ENCODE data around the gene CYP11A1.
A peak's percentile ranks its signal among the peaks of the same experiment; 100 is the strongest.

Gene CYP11A1

DNA sequence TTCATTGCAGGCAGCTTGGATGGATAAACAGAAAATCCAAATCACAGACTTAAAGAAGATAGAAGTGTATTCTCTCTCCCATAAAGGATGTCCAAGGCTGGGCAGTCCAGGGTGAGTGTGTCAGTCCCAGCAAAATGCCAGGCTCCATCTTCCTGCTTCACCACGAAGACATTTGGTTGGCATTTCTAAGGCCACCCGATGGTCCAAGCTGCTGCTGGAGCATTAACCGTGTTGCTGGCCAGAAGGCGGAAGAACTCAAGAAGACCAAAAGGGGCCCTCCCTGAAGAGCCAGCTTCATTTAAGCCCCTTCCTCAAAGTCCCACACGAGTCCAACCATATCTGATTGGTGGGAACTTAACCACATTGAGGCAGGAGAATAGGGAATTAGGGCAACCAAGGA is 3.0 kb upstream of the CYP11A1 start:
- Mint-ChIP-seq H3K9me3 (no peaks in the 10 kb centered on the region), H3K27me3 (ENCODE audit: low read depth, poor library complexity) (peaks cover 14% of the 10 kb centered on the region), H3K4me3 (no peak overlapping the region)

GRCh38 chr15:74369756-74370155 is 2.3 kb upstream of the CYP11A1 start:
- Mint-ChIP-seq H3K4me3 (no peak overlapping the region), H3K9me3 (no peaks in the 10 kb centered on the region), H3K27ac (no peak overlapping the region), H3K4me1 (peaks cover 39% of the 10 kb centered on the region), H3K27me3 (ENCODE audit: low read depth, poor library complexity) (peaks cover 14% of the 10 kb centered on the region), H3K36me3 (ENCODE audit: low read depth) (no peaks in the 10 kb centered on the region)
- no peak for TF ChIP-seq CTCF (IDR thresholded peaks at IDR 0.05)
- no peak for DNase-seq

More for the DNA sequence above, 3.0 kb upstream of the CYP11A1 start:
- no peak for DNase-seq
- Mint-ChIP-seq H3K36me3 (ENCODE audit: low read depth) (no peaks in the 10 kb centered on the region), H3K4me1 (peaks cover 39% of the 10 kb centered on the region), H3K27ac (no peak overlapping the region)
- no peak for TF ChIP-seq CTCF (IDR thresholded peaks at IDR 0.05)

DNA sequence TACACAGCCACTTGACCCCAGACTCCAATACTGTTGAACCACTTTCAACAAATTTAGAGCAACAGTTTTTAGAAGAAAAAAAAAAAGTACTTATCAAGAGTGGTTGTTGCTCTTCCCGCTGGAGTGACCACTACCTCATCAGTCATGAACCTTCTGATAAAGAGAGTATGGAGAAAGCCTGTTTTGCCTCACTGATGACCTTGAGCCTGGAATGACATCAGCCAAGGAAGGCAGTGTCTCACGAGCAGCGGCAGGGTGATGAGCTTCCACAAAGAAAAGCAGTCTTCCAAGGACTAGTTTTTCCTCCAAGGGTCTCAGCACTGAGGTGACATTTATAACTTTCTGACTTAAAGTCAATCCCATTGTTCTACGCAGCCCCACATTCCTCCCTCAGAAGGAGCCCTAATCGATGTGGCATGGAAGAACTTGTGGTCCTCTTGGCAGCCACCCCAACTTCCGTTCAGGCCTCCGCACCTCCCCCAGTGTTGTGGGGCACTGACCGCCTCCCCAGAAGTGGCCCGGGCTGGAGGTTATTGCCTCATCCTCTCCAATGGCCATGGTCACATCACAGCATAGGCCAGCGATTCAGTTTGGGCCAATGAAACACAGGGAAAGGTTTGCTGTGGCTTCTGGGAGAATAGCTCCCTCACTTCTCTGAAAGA is 1.8 kb upstream of the CYP11A1 start:
- no peak overlapping the region for H3K4me3 Mint-ChIP-seq
- no peak for DNase-seq
- H3K36me3 Mint-ChIP-seq (ENCODE audit: low read depth): no peaks in the 10 kb centered on the region
- TF ChIP-seq CTCF (IDR thresholded peaks at IDR 0.05): no peak
- H3K4me1 Mint-ChIP-seq: peaks cover 42% of the 10 kb centered on the region
- peak overlapping the region; percentile 79 for H3K27ac Mint-ChIP-seq
- no peaks in the 10 kb centered on the region for H3K9me3 Mint-ChIP-seq
- peaks cover 14% of the 10 kb centered on the region for H3K27me3 Mint-ChIP-seq (ENCODE audit: low read depth, poor library complexity)

DNA sequence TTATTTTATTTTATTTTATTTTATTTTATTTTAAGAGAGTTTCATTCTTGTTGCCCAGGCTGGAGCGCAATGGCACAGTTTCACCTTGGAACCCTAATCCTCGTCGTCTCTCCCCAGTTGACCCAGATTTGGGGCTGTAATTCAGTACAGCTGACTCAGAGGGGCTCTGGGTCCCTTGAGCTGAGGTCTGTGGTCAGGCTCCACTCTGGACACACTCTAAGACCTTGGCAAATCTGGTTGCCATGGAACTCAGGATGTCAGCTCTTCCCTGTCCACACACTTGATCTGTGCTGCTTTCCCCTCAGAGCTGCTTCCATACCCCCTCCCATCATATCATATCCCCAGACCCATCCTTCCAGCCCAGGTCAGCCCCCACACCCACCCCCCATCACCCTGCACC is 675 bp upstream of the CYP11A1 start:
- peaks cover 17% of the 10 kb centered on the region for H3K27me3 Mint-ChIP-seq (ENCODE audit: low read depth, poor library complexity)
- no peak overlapping the region for H3K4me3 Mint-ChIP-seq
- H3K4me1 Mint-ChIP-seq: peaks cover 37% of the 10 kb centered on the region
- no peak overlapping the region for H3K27ac Mint-ChIP-seq
- no peak for TF ChIP-seq CTCF (IDR thresholded peaks at IDR 0.05)
- no peaks in the 10 kb centered on the region for H3K36me3 Mint-ChIP-seq (ENCODE audit: low read depth)
- DNase-seq: no peak
- no peaks in the 10 kb centered on the region for H3K9me3 Mint-ChIP-seq

DNA sequence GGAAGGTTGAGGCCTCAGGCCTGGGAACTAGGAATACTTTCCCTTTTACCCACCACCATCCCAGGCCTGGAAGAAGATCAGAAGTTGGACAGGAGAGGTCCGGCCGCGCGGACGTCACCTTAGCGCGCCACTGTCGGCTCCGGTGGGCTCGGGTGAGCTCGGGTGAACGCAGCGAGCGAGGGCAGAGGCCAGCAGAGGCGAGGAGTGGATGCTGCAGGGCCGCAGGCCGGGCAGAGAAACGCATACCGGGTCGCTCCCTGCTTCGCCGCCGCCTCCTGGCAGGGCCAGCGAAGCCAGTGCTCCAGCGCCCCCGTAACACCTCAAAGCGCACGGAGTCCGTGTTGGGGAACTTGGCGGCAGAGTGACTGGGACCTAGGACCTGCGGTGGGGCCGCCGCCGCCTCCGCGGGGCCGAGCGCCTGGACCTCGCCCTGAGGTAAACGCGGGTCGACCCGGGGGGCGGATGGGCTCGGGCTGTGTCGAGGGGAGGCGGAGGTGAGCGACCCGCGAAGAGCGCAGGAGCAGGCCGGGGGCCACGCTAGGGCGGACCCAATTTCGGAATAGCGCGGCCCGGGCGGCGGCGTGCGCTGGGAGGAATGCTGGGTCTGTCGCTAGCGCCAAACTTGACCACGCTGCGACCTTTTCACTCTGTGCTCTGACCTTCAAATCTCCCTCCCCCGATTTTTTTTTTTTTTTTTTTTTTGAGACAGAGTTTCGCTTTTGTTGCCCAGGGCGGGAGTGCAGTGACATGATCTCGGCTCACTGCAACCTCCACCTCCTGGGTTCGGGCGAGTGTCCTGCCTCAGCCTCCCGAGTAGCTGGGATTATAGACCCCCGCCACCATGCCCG is 1.6 kb downstream of the CYP11A1 start:
- no peaks in the 10 kb centered on the region for H3K36me3 Mint-ChIP-seq (ENCODE audit: low read depth)
- peak overlapping the region; percentile 87 for H3K4me3 Mint-ChIP-seq
- H3K27me3 Mint-ChIP-seq (ENCODE audit: low read depth, poor library complexity): peaks cover 17% of the 10 kb centered on the region
- no peak for TF ChIP-seq CTCF (IDR thresholded peaks at IDR 0.05)
- H3K9me3 Mint-ChIP-seq: no peaks in the 10 kb centered on the region
- H3K4me1 Mint-ChIP-seq: peaks cover 34% of the 10 kb centered on the region
- peak; percentile 74 for DNase-seq
- H3K27ac Mint-ChIP-seq: peak overlapping the region; percentile 83
